ENCODE results near the gene CACNB2.
"Not testable (repeated sequence)": the region's sequence is repeated elsewhere in the genome, so short reads cannot be mapped to it uniquely, and the experiment has no call there.

Gene CACNB2

GRCh38 chr10:18202680-18203460, 62.6 kb downstream of the CACNB2 start:
- no peak for DNase-seq

GRCh38 chr10:18203471-18203870, 63.2 kb downstream of the CACNB2 start:
- no peak for DNase-seq

- DNase-seq = peak; percentile 49
Observed at GRCh38 chr10:18204039-18204835, 64.0 kb downstream of the CACNB2 start.

- DNase-seq = no peak
Observed at GRCh38 chr10:18205098-18205834, 65.0 kb downstream of the CACNB2 start.

- DNase-seq = not testable (repeated sequence)
Observed at GRCh38 chr10:18208186-18208585, 68.0 kb downstream of the CACNB2 start.

GRCh38 chr10:18209241-18209640, 69.0 kb downstream of the CACNB2 start:
- DNase-seq = no peak

- DNase-seq = no peak
Observed at GRCh38 chr10:18210711-18211110, 70.5 kb downstream of the CACNB2 start.

- DNase-seq = no peak
Observed at GRCh38 chr10:18211862-18212261, 71.6 kb downstream of the CACNB2 start.

GRCh38 chr10:18213271-18213670, 73.0 kb downstream of the CACNB2 start:
- no peak for DNase-seq

GRCh38 chr10:18214691-18215563, 74.7 kb downstream of the CACNB2 start:
- peak; percentile 87 for DNase-seq

- peak; percentile 56 for DNase-seq
Observed at GRCh38 chr10:18216482-18216881, 76.3 kb downstream of the CACNB2 start.

GRCh38 chr10:18217577-18217976, 77.4 kb downstream of the CACNB2 start:
- DNase-seq = no peak

- DNase-seq = no peak
Observed at GRCh38 chr10:18219146-18219545, 78.9 kb downstream of the CACNB2 start.

GRCh38 chr10:18221123-18221522, 80.9 kb downstream of the CACNB2 start:
- no peak for DNase-seq

- DNase-seq = no peak
Observed at GRCh38 chr10:18221882-18222281, 81.7 kb downstream of the CACNB2 start.

GRCh38 chr10:18222866-18223265, 82.6 kb downstream of the CACNB2 start:
- DNase-seq = no peak

GRCh38 chr10:18223898-18224297, 83.7 kb downstream of the CACNB2 start:
- no peak for DNase-seq

- peak; percentile 14 for DNase-seq
Observed at GRCh38 chr10:18224626-18225445, 84.6 kb downstream of the CACNB2 start.

- DNase-seq = no peak
Observed at GRCh38 chr10:18226336-18226735, 86.1 kb downstream of the CACNB2 start.

GRCh38 chr10:18229826-18230225, 89.6 kb downstream of the CACNB2 start:
- DNase-seq = no peak

GRCh38 chr10:18230794-18231193, 90.6 kb downstream of the CACNB2 start:
- no peak for DNase-seq
